ENCODE measurements around the gene MACROD2.

Gene MACROD2

GRCh38 chr20:14065774-14066173 lies 70.5 kb downstream of the MACROD2 start (continued):
- no peak for TF ChIP-seq TSHZ2 (CRISPR knock-in tag; IDR thresholded peaks at IDR 0.05)
- TF ChIP-seq OSR1 (CRISPR knock-in tag; IDR thresholded peaks at IDR 0.05): no peak
- no peak for TF ChIP-seq ZC3H10 (CRISPR knock-in tag; IDR thresholded peaks at IDR 0.05)
- TF ChIP-seq ISL1 (CRISPR knock-in tag; IDR thresholded peaks at IDR 0.05): no peak

GRCh38 chr20:14067603-14068002 lies 72.3 kb downstream of the MACROD2 start:
- no peak for ATAC-seq
- TF ChIP-seq ZFP3 (CRISPR knock-in tag; IDR thresholded peaks at IDR 0.05) (no peak), ZNF565 (CRISPR knock-in tag; conservative IDR thresholded peaks at IDR 0.05; ENCODE audit: low read depth) (no peak), ESRRG (CRISPR knock-in tag; IDR thresholded peaks at IDR 0.05) (no peak), SNAI2 (CRISPR knock-in tag; IDR thresholded peaks at IDR 0.05) (no peak), CSDC2 (CRISPR knock-in tag; IDR thresholded peaks at IDR 0.05) (no peak), ZFP30 (CRISPR knock-in tag; IDR thresholded peaks at IDR 0.05) (no peak), PATZ1 (CRISPR knock-in tag; IDR thresholded peaks at IDR 0.05; ENCODE audit: borderline replicate concordance) (no peak), ISL1 (CRISPR knock-in tag; IDR thresholded peaks at IDR 0.05) (no peak), TCF4 (CRISPR knock-in tag; IDR thresholded peaks at IDR 0.05; ENCODE audit: borderline replicate concordance) (no peak), OSR1 (CRISPR knock-in tag; IDR thresholded peaks at IDR 0.05) (no peak), GLIS3 (CRISPR knock-in tag; IDR thresholded peaks at IDR 0.05) (no peak), TOX (CRISPR knock-in tag; IDR thresholded peaks at IDR 0.05; ENCODE audit: borderline replicate concordance) (no peak), ZNF8 (CRISPR knock-in tag; IDR thresholded peaks at IDR 0.05) (no peak), BACH2 (CRISPR knock-in tag; IDR thresholded peaks at IDR 0.05; ENCODE audit: borderline replicate concordance) (no peak), RARB (CRISPR knock-in tag; IDR thresholded peaks at IDR 0.05) (no peak)

- TF ChIP-seq PPARA (CRISPR knock-in tag; IDR thresholded peaks at IDR 0.05; ENCODE audit: borderline replicate concordance) (no peak), TSHZ2 (CRISPR knock-in tag; IDR thresholded peaks at IDR 0.05) (no peak), CREB5 (CRISPR knock-in tag; IDR thresholded peaks at IDR 0.05; ENCODE audit: low read depth) (no peak), ARNTL (CRISPR knock-in tag; IDR thresholded peaks at IDR 0.05; ENCODE audit: borderline replicate concordance, low read depth) (no peak), TOX (CRISPR knock-in tag; IDR thresholded peaks at IDR 0.05; ENCODE audit: borderline replicate concordance) (no peak), ZNF8 (CRISPR knock-in tag; IDR thresholded peaks at IDR 0.05) (no peak), GLIS3 (CRISPR knock-in tag; IDR thresholded peaks at IDR 0.05) (no peak), ESRRG (CRISPR knock-in tag; IDR thresholded peaks at IDR 0.05) (no peak), ZFP30 (CRISPR knock-in tag; IDR thresholded peaks at IDR 0.05) (no peak), ISL1 (CRISPR knock-in tag; IDR thresholded peaks at IDR 0.05) (no peak), CSRNP3 (CRISPR knock-in tag; IDR thresholded peaks at IDR 0.05) (no peak), BACH2 (CRISPR knock-in tag; IDR thresholded peaks at IDR 0.05; ENCODE audit: borderline replicate concordance) (no peak), RARB (CRISPR knock-in tag; IDR thresholded peaks at IDR 0.05) (no peak), ZC3H10 (CRISPR knock-in tag; IDR thresholded peaks at IDR 0.05) (no peak), POU6F1 (CRISPR knock-in tag; IDR thresholded peaks at IDR 0.05; ENCODE audit: borderline replicate concordance, low read depth) (no peak), ZFP3 (CRISPR knock-in tag; IDR thresholded peaks at IDR 0.05) (no peak), TCF4 (CRISPR knock-in tag; IDR thresholded peaks at IDR 0.05; ENCODE audit: borderline replicate concordance) (no peak)
- no peak for ATAC-seq
Observed at GRCh38 chr20:14069796-14070195, 74.5 kb downstream of the MACROD2 start.
